ENCODE measurements around the gene LBP. TPM values are rescaled to one million over a fixed set of nuclear protein-coding genes. Genes with fewer than 3 reads are reported as not detected.

Gene LBP
- total and polyA plus RNA-seq, 2 of the 13 experiments (the other 11 are each of a cell fraction or from before 2014, with no cell fraction given), result 0.07 to 0.20 TPM

GRCh38 chr20:38304845-38305447 lies 41.3 kb upstream of the LBP start:
- Histone ChIP-seq H3K27ac (ENCODE audit: extremely low read length, insufficient read depth, low read length) (no peak overlapping the region), H3K9me3 (ENCODE audit: low read length) (no peaks in the 10 kb centered on the region), H3K36me3 (replicated peaks in 1 of 2; ENCODE audit: control insufficient read depth in 1 of 2, insufficient read depth in 2 of 2, low read length in 2 of 2) (no peaks in the 10 kb centered on the region), H3K79me2 (ENCODE audit: insufficient read depth, low read length) (no peaks in the 10 kb centered on the region), H2AFZ (ENCODE audit: low read length) (no peak overlapping the region), H4K20me1 (ENCODE audit: insufficient read depth, low read length) (no peaks in the 10 kb centered on the region), H3K27me3 (ENCODE audit: control insufficient read depth in 1 of 2, insufficient read depth in 2 of 2, low read length in 2 of 2) (peaks cover 0 to 28% of the 10 kb centered on the region in 2 experiments; a peak in 3 of 5 replicates), H3K4me3 (replicated peaks in 1 of 3; ENCODE audit: insufficient read depth in 1 of 3, low read depth in 2 of 3, low read length in 3 of 3) (no peak overlapping the region), H3K4me2 (ENCODE audit: low read depth, low read length) (no peak overlapping the region), H3K4me1 (ENCODE audit: insufficient read depth, low read length) (no peaks in the 10 kb centered on the region), H3K9ac (ENCODE audit: insufficient read depth, low read depth, low read length) (no peak overlapping the region)
- WGBS (ENCODE audit: low lambda C conversion rate), result 30% methylated on average over 8 of the region's 8 CpGs
- peak; percentile 47 for FAIRE-seq
- in situ Hi-C loops (cut with HindIII; ENCODE audit: extremely low pct_ligation_motif_present, low pct_unique_long_range_greater_than_20kb) (no loop called here), intact Hi-C loops (cut with micrococcal nuclease; ENCODE audit: unreplicated experiment) (no loop called here)
- CTCF ChIA-PET (ENCODE audit: low intra/inter-chr PET ratio, low total read pairs), result no interaction called here
- peak; percentile 83 for ATAC-seq
- BruUV-seq (replicated peaks), result no TSS peak
- POLR2A ChIA-PET, result no interaction called here
- peak; percentile 31 for DNase-seq (ENCODE audit: low spot score)
- TF ChIP-seq SP4 (CRISPR knock-in tag; IDR thresholded peaks at IDR 0.05) (no peak), ZBTB46 (CRISPR knock-in tag; IDR thresholded peaks at IDR 0.05; ENCODE audit: borderline replicate concordance) (no peak), SKI (IDR thresholded peaks at IDR 0.05; ENCODE audit: partially characterized antibody) (no peak), BHLHE40 (IDR thresholded peaks at IDR 0.05; ENCODE audit: low read length) (peak; percentile 55; the same call in 1 of the 2 replicates), CTCF (CRISPR knock-in tag; IDR thresholded peaks at IDR 0.05) (peak; percentile 68), RAD21 (CRISPR knock-in tag; IDR thresholded peaks at IDR 0.05) (0 out of 2 replicates have a peak, but pooled peaks have one; percentile 16), CBX1 (IDR thresholded peaks at IDR 0.05; ENCODE audit: low read depth) (no peak), STAT6 (CRISPR knock-in tag; IDR thresholded peaks at IDR 0.05; ENCODE audit: borderline replicate concordance) (no peak), EED (CRISPR knock-in tag; IDR thresholded peaks at IDR 0.05) (0 out of 2 replicates have a peak, but pooled peaks have one; percentile 35), MED1 (CRISPR knock-in tag; IDR thresholded peaks at IDR 0.05) (no peak), ZNF564 (CRISPR knock-in tag; IDR thresholded peaks at IDR 0.05) (0 out of 2 replicates have a peak, but pooled peaks have one; percentile 30), STAG1 (CRISPR knock-in tag; IDR thresholded peaks at IDR 0.05) (peak; percentile 63), ZNF569 (CRISPR knock-in tag; IDR thresholded peaks at IDR 0.05; ENCODE audit: borderline replicate concordance) (no peak), KLF6 (CRISPR knock-in tag; IDR thresholded peaks at IDR 0.05) (no peak), MBNL3 (CRISPR knock-in tag; conservative IDR thresholded peaks at IDR 0.05) (no peak), ZNF788 (CRISPR knock-in tag; IDR thresholded peaks at IDR 0.05; ENCODE audit: borderline replicate concordance) (peak; percentile 34; the same call in 1 of the 2 replicates), ZNF354B (CRISPR knock-in tag; IDR thresholded peaks at IDR 0.05) (no peak), POGZ (CRISPR knock-in tag; IDR thresholded peaks at IDR 0.05) (no peak)
